ENCODE results near the gene PTK6.
"Not testable (repeated sequence)": the region's sequence is repeated elsewhere in the genome, so short reads cannot be mapped to it uniquely, and the experiment has no call there.

Gene PTK6

DNA sequence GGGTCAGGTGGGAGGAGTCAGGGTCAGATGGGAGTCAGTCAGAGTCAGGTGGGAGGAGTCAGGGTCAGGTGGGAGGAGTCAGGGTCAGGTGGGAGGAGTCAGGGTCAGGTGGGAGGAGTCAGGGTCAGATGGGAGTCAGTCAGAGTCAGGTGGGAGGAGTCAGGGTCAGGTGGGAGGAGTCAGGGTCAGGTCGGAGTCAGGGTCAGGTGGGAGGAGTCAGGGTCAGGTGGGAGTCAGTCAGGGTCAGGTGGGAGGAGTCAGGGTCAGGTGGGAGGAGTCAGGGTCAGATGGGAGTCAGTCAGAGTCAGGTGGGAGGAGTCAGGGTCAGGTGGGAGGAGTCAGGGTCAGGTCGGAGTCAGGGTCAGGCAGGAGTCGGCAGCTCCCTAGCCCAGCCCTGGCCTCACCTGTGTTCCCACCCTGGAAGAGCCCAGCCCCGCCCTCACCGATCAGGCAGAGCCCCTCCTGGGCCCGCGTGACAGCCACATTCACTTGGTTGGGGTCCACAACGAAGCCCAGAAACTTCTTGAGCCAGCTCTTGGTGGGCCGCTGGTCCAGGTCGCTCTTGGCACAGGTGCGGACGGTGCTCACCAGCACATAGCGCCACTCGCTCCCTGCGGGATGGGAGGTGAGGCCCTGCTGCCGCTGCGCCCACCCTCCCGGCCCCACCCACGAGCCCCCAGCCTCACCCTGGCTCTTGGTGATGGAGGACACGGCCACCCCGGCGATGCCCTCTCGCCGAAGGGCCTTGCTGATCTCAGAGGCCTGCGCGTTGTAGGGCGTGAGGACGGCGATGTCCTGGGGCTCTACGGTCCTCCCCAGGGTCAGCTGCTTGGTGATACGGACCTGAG is 22.5 kb upstream of the PTK6 start:
- DNase-seq (ENCODE audit: insufficient read length, low spot score), result not testable (repeated sequence)
- FAIRE-seq, result peak; percentile 38

- FAIRE-seq (no peak), DNase-seq (ENCODE audit: insufficient read length, low spot score) (no peak)
These were observed 21.8 kb upstream of the PTK6 start for GRCh38 chr20:63558804-63559484.

DNA sequence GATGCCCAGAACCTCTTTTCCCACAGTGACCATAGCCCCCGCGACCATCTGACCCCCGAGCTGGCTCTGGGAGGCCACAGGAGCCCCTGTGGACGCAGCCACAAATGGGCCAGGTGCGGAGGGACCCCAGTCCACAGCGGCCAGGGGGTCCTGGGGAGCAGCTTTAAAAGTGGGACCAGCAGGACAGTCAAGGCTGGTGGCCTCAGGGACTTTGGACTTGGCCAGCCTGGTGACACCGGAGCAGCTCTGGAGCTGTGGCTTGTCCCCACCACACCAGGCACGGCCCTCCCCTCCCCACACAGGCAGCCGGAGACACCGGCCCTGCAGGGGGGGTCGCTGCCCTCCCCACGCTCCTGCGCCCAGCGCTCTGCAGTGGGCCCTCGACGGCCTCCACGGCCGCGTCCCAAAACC is 20.3 kb upstream of the PTK6 start:
- FAIRE-seq, result no peak

DNA sequence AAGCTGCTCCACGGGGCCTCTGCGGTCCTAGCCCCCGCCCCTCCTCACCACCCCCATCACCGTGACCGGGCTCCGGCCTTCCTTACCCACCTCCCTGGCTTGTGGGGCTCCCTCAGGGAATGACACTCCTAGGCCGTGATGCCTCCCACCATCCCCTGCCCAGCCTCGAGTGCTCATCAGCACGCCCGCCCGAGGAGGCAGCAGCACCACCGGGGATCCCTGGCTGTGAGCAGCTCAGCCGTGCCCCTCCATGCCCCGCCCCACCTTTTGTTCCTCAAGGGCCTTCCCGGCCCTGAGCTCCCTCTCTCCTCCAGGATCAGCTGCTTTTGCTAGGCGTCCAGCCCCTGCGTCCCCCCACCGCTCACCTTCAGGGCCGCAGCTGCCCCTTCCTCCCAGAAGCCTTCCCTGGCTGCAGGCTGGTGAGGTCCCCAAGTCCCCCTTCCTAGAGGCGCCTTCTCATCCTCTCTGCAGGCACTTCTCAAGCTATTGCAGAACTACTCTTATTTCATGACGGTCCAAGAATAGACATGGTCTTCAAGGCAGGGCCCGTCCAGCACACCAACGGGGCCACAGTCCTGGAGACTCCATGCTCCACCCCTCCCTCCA is 19.8 kb upstream of the PTK6 start:
- DNase-seq (ENCODE audit: insufficient read length, low spot score), result no peak
- no peak for FAIRE-seq

More for the DNA sequence above, 20.3 kb upstream of the PTK6 start:
- no peak for DNase-seq (ENCODE audit: insufficient read length, low spot score)

- no peak for DNase-seq (ENCODE audit: insufficient read length, low spot score)
These were observed 18.6 kb upstream of the PTK6 start for GRCh38 chr20:63555661-63556381.

GRCh38 chr20:63554361-63555278 is 17.4 kb upstream of the PTK6 start:
- DNase-seq (ENCODE audit: insufficient read length, low spot score) (no peak), FAIRE-seq (peak; percentile 76)

More at GRCh38 chr20:63555661-63556381, 18.6 kb upstream of the PTK6 start:
- FAIRE-seq, result peak; percentile 70

DNA sequence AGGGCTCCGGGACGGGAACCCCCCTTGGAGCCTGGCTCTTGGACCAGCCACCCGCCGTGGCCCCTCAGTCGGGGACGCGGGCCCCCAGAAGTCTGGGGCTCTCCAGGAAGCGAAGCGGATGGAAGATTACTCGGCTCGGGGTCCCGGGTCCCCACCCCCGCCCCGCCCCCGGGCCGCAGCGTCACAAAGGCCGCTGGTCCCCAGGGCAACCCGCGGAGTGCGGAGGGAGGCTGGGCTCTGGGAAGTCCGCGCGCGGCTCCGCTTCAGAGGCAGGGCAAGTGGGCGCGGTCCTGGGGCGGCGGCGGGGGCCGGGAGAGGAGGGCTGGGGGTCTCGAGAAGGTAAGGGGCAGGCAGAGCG is 16.7 kb upstream of the PTK6 start, which contains the start of gene FNDC11:
TSS of gene FNDC11 (plus strand) at position 227 of the 358 bp plus-strand sequence. CDS start 1,505 bp downstream, outside the sequence.
- no peak for DNase-seq (ENCODE audit: insufficient read length, low spot score)
- FAIRE-seq, result no peak

DNA sequence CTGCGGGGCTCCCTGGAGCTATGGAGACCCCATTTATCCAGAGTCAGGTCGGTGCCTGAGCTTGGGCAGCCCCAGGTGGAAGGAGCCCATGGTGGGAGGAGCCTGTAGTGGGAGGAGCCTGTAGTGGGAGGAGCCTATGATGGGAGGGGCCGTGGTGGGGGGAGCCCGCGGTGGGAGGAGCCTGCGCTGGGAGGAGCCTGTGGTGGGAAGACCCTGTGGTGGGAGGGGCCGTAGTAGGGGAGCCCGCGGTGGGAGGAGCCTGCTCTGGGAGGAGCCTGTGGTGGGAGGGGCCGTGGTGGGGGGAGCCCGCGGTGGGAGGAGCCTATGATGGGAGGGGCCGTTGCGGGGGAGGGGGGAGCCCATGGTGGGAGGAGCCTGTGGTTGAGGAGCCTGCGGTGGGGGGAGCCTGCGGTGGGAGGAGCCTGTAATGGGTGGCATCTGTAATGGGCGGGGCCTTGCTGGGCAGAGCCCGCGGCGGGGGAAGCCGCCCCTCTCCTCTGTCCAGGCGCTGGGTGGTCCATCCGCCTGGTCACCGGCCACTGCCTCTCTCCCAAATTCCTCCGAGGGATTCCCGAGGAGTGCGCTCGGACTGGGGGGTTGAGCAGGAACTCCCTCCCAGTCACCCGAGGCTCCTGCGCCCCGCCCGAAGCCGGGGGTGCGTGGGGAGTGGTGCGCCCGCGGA is 16.2 kb upstream of the PTK6 start:
- DNase-seq (ENCODE audit: insufficient read length, low spot score), result no peak
- FAIRE-seq, result peak; percentile 86

GRCh38 chr20:63552481-63553249 is 15.5 kb upstream of the PTK6 start:
- no peak for DNase-seq (ENCODE audit: insufficient read length, low spot score)
- FAIRE-seq, result peak; percentile 77

- FAIRE-seq (peak; percentile 80), DNase-seq (ENCODE audit: insufficient read length, low spot score) (no peak)
These were observed 13.9 kb upstream of the PTK6 start for GRCh38 chr20:63551068-63551467.

GRCh38 chr20:63549679-63550282 is 12.6 kb upstream of the PTK6 start:
- DNase-seq (ENCODE audit: insufficient read length, low spot score) (no peak), FAIRE-seq (peak; percentile 13)

GRCh38 chr20:63549019-63549418 is 11.8 kb upstream of the PTK6 start:
- DNase-seq (ENCODE audit: insufficient read length, low spot score) (no peak), FAIRE-seq (no peak)

GRCh38 chr20:63548542-63548941 is 11.4 kb upstream of the PTK6 start:
- FAIRE-seq (peak; percentile 40), DNase-seq (ENCODE audit: insufficient read length, low spot score) (no peak)

DNA sequence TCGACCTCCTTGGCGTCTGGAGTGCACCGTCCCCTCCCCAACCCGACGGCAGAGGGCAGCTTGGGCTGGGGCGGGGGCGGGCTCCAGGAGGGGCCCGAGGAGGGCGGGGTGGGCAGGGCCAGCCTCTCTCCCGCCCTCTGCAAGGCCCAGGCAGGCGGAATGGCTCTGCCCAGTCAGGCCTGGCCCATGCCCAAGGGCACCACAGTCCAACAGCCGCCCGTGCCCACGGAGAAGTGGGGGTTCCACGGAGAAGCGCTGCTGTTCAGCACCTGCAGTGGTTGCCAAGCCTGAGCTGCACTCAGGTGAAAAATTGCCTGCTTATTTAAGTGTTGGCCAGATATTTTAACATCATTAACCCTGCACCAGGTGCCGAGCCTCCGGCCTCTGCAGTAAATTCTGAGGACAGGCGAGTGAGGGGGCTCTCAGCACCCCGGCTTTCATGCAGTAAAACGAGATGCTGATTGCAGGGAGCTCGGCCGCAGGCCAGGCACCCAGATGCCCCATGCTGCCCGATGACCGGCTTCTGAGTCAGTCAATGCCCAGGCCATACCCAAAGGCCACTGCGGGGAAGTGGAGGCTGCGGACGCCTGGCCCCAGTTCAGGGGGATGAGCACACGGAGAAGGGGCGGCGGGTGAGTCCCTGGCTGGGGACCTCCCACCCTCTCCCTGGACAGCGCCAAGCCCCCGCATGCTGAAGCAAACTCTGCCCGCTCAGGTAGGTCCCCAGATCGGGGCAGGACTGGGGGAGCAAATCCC is 10.7 kb upstream of the PTK6 start, which contains the start of gene SRMS:
TSS of gene SRMS (minus strand) at position 25 of the 756 bp plus-strand sequence. CDS start 286 bp downstream, outside the sequence.
- FAIRE-seq (peak; percentile 20), DNase-seq (ENCODE audit: insufficient read length, low spot score) (no peak)

- DNase-seq (ENCODE audit: insufficient read length, low spot score) (no peak), FAIRE-seq (no peak)
These were observed 10.0 kb upstream of the PTK6 start for GRCh38 chr20:63546956-63547724.

DNA sequence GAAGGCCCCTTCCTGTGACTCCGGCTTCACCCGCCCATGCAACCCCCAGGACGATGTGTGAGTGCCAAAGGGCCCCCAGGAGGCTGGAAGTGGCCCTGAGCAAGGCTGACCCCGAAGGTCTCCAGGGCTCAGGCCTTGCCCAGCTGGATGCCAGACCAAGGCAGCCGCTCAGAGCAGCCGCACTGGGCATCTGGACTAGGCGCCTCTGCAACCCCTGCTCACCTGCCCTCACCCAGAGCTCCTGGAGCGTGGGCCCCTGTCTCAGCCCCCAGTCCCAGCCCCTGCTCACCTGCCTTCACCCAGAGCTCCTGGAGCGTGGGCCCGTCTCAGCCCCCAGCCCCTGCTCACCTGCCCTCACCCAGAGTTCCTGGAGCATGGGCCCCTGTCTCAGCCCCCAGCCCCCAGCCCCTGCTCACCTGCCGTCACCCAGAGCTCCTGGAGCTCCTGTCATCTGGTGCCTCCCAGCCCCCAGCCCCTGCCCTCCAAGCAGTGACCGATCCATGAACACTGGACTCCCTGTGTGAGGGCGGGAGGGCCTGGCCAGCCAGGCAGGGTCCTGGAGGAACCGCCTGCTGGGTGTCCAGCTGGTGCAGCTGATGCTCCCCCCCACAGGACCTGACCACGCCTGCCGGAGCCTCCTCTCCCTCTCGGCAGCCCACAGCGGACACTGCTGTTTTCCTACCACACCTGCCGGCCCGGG is 9.2 kb upstream of the PTK6 start:
- DNase-seq (ENCODE audit: insufficient read length, low spot score) (no peak), FAIRE-seq (peak; percentile 55)
